Thoracic aorta (tissue), 2 donors: Measurements from ENCODE around the gene ROS1. TPM values are rescaled to one million over a fixed set of nuclear protein-coding genes. Genes with fewer than 3 reads are reported as not detected.

Experiments used
- ATAC-seq: fragments of 150-250 bp; one replicate; pipeline ENCODE4 v1.8.0; 2017; ENCODE audit warnings: low read depth; ENCODE audit not compliant: insufficient number of reproducible peaks, low FRiP score
- DNase-seq: peaks from one replicate; pipeline ENCODE4 v3.0.0-alpha.2; 2020; ENCODE audit warnings: low spot score
- H3K27ac ChIP-seq, 2 donors: fragments of 200-600 bp; sonication (generic); 1 replicate in 1 of 2; 2 replicates in 1 of 2; pipeline ENCODE4 v1.5.1; 2016; ENCODE audit warnings: mild to moderate bottlenecking in 2 of 2, moderate library complexity in 2 of 2
- H3K27me3 ChIP-seq: fragments of 200-600 bp; sonication (generic); replicated peaks from 2 replicates; pipeline ENCODE4 v1.6.0; 2016; ENCODE audit warnings: mild to moderate bottlenecking; ENCODE audit not compliant: insufficient read depth
- H3K36me3 ChIP-seq: fragments of 200-600 bp; sonication (generic); one replicate; pipeline ENCODE4 v1.5.1; 2016
- H3K4me1 ChIP-seq, 2 donors: fragments of 200-600 bp; sonication (generic); 1 replicate in 1 of 2; 2 replicates in 1 of 2; pipeline versions ENCODE4 v1.5.1 to v1.6.0; 2016; ENCODE audit warnings: low read depth in 2 of 2, mild to moderate bottlenecking in 1 of 2; ENCODE audit not compliant: control insufficient read depth in 1 of 2
- H3K4me3 ChIP-seq: fragments of 200-600 bp; sonication (generic); 2 replicates; pipeline ENCODE4 v1.5.1; 2016; ENCODE audit warnings: mild to moderate bottlenecking
- H3K9me3 ChIP-seq: fragments of 200-600 bp; sonication (generic); 2 replicates; pipeline ENCODE4 v1.5.1; 2016
- CTCF ChIP-seq: fragments of 200-600 bp; sonication (generic); IDR thresholded peaks from one replicate; pipeline ENCODE4 v1.5.1; 2019; ENCODE audit warnings: antibody characterized with exemption
- total RNA-seq, 2 donors: library from RNA; depleted of rRNA; stranded (reverse); fragments of >200 nt; gene quantifications; one replicate each; pipeline versions ENCODE4 v1.1.0 to v1.2.3, GENCODE V29; 2016

ROS1 gene
- total RNA-seq, 2 donors from 2014 or later, result not detected

- Histone ChIP-seq H3K27me3 (no peaks in the 10 kb centered on the region), H3K36me3 (no peaks in the 10 kb centered on the region), H3K4me3 (peak overlapping the region; percentile 44), H3K9me3 (no peaks in the 10 kb centered on the region), H3K4me1 (no peaks in the 10 kb centered on the region), H3K27ac (no peak overlapping the region)
- DNase-seq (no peak), ATAC-seq (no peak)
- TF ChIP-seq CTCF, result peak; percentile 52
Measured at GRCh38 chr6:117346142-117346930, 79.4 kb downstream of the ROS1 start.

DNA sequence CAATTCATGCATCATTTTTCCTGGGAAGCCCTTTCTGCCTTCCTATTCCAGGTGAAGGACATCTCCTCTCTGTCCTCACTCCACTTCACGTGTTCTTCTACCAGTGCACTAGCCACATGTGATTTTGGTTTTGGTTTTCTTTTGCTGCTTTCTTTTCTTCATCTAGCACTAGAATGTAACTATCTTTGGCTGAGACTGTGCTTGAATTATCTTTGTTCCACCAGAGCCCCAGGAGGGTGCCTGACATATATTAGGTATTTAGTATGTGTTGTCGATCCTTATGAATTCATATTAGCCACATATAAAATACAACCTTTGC lies 80.5 kb downstream of the ROS1 start:
- Histone ChIP-seq H3K4me1 (no peaks in the 10 kb centered on the region), H3K27me3 (no peaks in the 10 kb centered on the region), H3K27ac (no peak overlapping the region), H3K4me3 (no peak overlapping the region), H3K36me3 (no peaks in the 10 kb centered on the region), H3K9me3 (no peaks in the 10 kb centered on the region)
- ATAC-seq (no peak), DNase-seq (no peak)
- TF ChIP-seq CTCF, result no peak

GRCh38 chr6:117344444-117345291 lies 81.1 kb downstream of the ROS1 start:
- no peaks in the 10 kb centered on the region for H3K4me1 ChIP-seq
- no peak for TF ChIP-seq CTCF
- no peak overlapping the region for H3K27ac ChIP-seq
- H3K36me3 ChIP-seq, result no peaks in the 10 kb centered on the region
- no peaks in the 10 kb centered on the region for H3K27me3 ChIP-seq
- DNase-seq (no peak), ATAC-seq (no peak)
- no peaks in the 10 kb centered on the region for H3K9me3 ChIP-seq
- no peak overlapping the region for H3K4me3 ChIP-seq

- no peak for ATAC-seq
- H3K27ac ChIP-seq, result no peak overlapping the region
Measured at GRCh38 chr6:117338567-117338966, 87.2 kb downstream of the ROS1 start.

More at GRCh38 chr6:117338567-117338966, 87.2 kb downstream of the ROS1 start:
- Histone ChIP-seq H3K36me3 (no peaks in the 10 kb centered on the region), H3K27me3 (no peaks in the 10 kb centered on the region), H3K9me3 (no peaks in the 10 kb centered on the region), H3K4me3 (no peak overlapping the region), H3K4me1 (no peaks in the 10 kb centered on the region)
- TF ChIP-seq CTCF, result no peak
- DNase-seq, result no peak
